Heart right ventricle (tissue), 16 donors: ENCODE data around the gene CYREN. TPM values are rescaled to one million over a fixed set of nuclear protein-coding genes. Genes with fewer than 3 reads are reported as not detected.
"Not testable (repeated sequence)": the region's sequence is repeated elsewhere in the genome, so short reads cannot be mapped to it uniquely, and the experiment has no call there.

ENCODE experiments used
- ATAC-seq, 8 donors: fragments of 200-7000 bp; cut with Tn5 transposase; one replicate each; pipeline ENCODE4 v1.9.1; 2020; ENCODE audit warnings: mild to moderate bottlenecking in 8 of 8, moderate library complexity in 8 of 8, moderate number of reproducible peaks in 1 of 8
- DNase-seq, 2 donors: peaks; one replicate each; pipeline ENCODE4 v3.0.0-alpha.2; 2020
- H3K27ac ChIP-seq, 10 donors: fragments of 200-600 bp; sonication (generic) in 2 of 10; one replicate each; pipeline versions ENCODE4 v1.5.0 to v1.8.0; 2020 to 2022; ENCODE audit warnings: mild to moderate bottlenecking in 3 of 10
- H3K27me3 ChIP-seq, 7 donors: fragments of 200-600 bp; one replicate each; pipeline ENCODE4 v1.8.0; 2021 to 2022; ENCODE audit warnings: mild to moderate bottlenecking in 2 of 7
- H3K36me3 ChIP-seq, 9 donors: fragments of 200-600 bp; sonication (generic) in 1 of 9; one replicate each; pipeline versions ENCODE4 v1.5.0 to v1.8.0; 2020 to 2022; ENCODE audit warnings: mild to moderate bottlenecking in 2 of 9
- H3K4me1 ChIP-seq, 9 donors: fragments of 200-600 bp; sonication (generic) in 1 of 9; one replicate each; pipeline versions ENCODE4 v1.5.0 to v1.8.0; 2020 to 2022; ENCODE audit warnings: mild to moderate bottlenecking in 4 of 9
- H3K4me3 ChIP-seq, 10 donors: fragments of 200-600 bp; sonication (generic) in 2 of 10; one replicate each; pipeline versions ENCODE4 v1.5.0 to v1.8.0; 2020 to 2022; ENCODE audit warnings: mild to moderate bottlenecking in 7 of 10, moderate library complexity in 2 of 10
- H3K9me3 ChIP-seq, 11 donors: fragments of 200-600 bp in 10 of 11; sonication (generic) in 2 of 11; one replicate each; pipeline versions ENCODE4 v1.5.0 to v1.8.0; 2013 to 2022; ENCODE audit warnings: mild to moderate bottlenecking in 2 of 11, control low read depth in 1 of 11, moderate library complexity in 1 of 11
- WGBS, 2 donors: extraction: QIAGEN DNeasy Blood & Tissue Kit; methylation state at CpG; one replicate each; pipeline ENCODE4 v1.1.7; 2013; ENCODE audit warnings: inconsistent platforms in 1 of 2; 5-methylcytosine and 5-hydroxymethylcytosine counted together
- intact Hi-C, 10 donors: fragments of 100-400 bp; cut with DNase I; formaldehyde crosslinking; loops; one replicate each; pipeline versions ENCODE4 v1.11.1 to v1.14.2; 2022
- polyA plus RNA-seq, 2 donors: library from polyadenylated mRNA; stranded (reverse); fragments of 200-250 nt; gene quantifications; one replicate each; pipeline ENCODE4 v1.2.3, GENCODE V29; 2013
- total RNA-seq, 10 donors: library from RNA; stranded (reverse); fragmentation: NEBNext Ultra II Directional in 3 of 10; extraction: Animal tissue kit (Norgen Biotek cat#: 25700) in 3 of 10; gene quantifications; one replicate each; pipeline versions ENCODE4 v1.2.1 to v1.2.4, GENCODE V29; 2021 to 2023
- TF ChIP-seq, protein P1 (sequence below), 9 donors: fragments of 200-600 bp; sonication (generic) in 2 of 9; IDR thresholded peaks; one replicate each; pipeline versions ENCODE4 v1.5.0 to v1.8.0; 2021 to 2022; ENCODE audit warnings: antibody characterized with exemption in 9 of 9, mild to moderate bottlenecking in 5 of 9, moderate library complexity in 1 of 9
- donor health status: Arrhythmogenic right ventricular cardiomyopathy.
- donor health status: ischemic (EF 13 %, LVEDD 7.1; RV severe dilation, severe dysfunction).
- donor health status: healthy with polysubstance abuse.
- donor health status: DM: no; HTN: yes; CAD: no.
- donor health status: DM: no; HTN: no; CAD: no.
- donor health status: ischemic (EF 25% LVEDD 6.9; RV normal size, moderate dysfunction).
- donor health status: ischemic (EF 25% LVEDD 5.7; RV mildly dilated, moderate dysfunction).
- donor health status: healthy.
- donor health status: DM: yes; HTN: yes; CAD: no.
- donor health status: Ischemic cardiomyopathy.
- donor health status: ischemic (EF 35%, LVEDD 5.7; RV mildly dilated, moderate dysfunction).
- donor health status: nonischemic (EF 11% LVEDD 7.7; RV severe dilation, severe dysfunction).
- donor health status: DM: yes; HTN: yes; CAD: no.
- donor health status: PGD.
- donor health status: ischemic (EF 29% LVEDD 5.4; RV normal size, mild dysfunction).
- donor health status: nonischemic (EF 23%, LVEDD 6.1; RV moderate dilation, normal function).

The CYREN gene
- total and polyA plus RNA-seq, 12 donors, result 16.0 to 33.3 (median 22.6) TPM

- Histone ChIP-seq H3K4me3 (peak overlapping the region in 9 of 10 donors; percentile 71 to 98 (median 74)), H3K36me3 (peaks cover 0 to 31% (median 14%) of the 10 kb centered on the region in 9 donors), H3K4me1 (peaks cover 15 to 55% (median 41%) of the 10 kb centered on the region in 9 donors), H3K27ac (peak overlapping the region; percentile 90 to 99 (median 96))
- H3K9me3 ChIP-seq, ATAC-seq, H3K27me3 ChIP-seq: not testable (repeated sequence)
- peak in 1 of 2 donors; percentile 2 for DNase-seq
- TF ChIP-seq, protein P1, sequence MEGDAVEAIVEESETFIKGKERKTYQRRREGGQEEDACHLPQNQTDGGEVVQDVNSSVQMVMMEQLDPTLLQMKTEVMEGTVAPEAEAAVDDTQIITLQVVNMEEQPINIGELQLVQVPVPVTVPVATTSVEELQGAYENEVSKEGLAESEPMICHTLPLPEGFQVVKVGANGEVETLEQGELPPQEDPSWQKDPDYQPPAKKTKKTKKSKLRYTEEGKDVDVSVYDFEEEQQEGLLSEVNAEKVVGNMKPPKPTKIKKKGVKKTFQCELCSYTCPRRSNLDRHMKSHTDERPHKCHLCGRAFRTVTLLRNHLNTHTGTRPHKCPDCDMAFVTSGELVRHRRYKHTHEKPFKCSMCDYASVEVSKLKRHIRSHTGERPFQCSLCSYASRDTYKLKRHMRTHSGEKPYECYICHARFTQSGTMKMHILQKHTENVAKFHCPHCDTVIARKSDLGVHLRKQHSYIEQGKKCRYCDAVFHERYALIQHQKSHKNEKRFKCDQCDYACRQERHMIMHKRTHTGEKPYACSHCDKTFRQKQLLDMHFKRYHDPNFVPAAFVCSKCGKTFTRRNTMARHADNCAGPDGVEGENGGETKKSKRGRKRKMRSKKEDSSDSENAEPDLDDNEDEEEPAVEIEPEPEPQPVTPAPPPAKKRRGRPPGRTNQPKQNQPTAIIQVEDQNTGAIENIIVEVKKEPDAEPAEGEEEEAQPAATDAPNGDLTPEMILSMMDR (IDR thresholded peaks at IDR 0.05), result peak in 1 of 9 donors; percentile 25
- WGBS, 2 donors, result 18 to 21% methylated on average over 12 of the region's 12 CpGs
- intact Hi-C loops, result loop anchor here in 7 of 10 donors (1.0 to 10.0 kb wide), 8 partner anchors 22 to 484 kb away; partner anchors contain the start of genes AGBL3 (in 5 of the 7), TMEM140 (in 1 of the 7) and WDR91 (in 1 of the 7)
Measured at GRCh38 chr7:135170998-135171481, 533 bp upstream of the CYREN start.

GRCh38 chr7:135169964-135170273, 588 bp downstream of the CYREN start:
- DNase-seq, result no peak
- peak overlapping the region; percentile 90 to 99 (median 96) for H3K27ac ChIP-seq
- intact Hi-C loops, result loop anchor here in 9 of 10 donors (1.0 to 10.0 kb wide), 11 partner anchors 21 to 485 kb away; partner anchors contain the start of genes AGBL3 (in 7 of the 9), TMEM140 (in 1 of the 9) and WDR91 (in 1 of the 9)
- H3K4me3 ChIP-seq, result peak overlapping the region; percentile 71 to 98 (median 74)
- peaks cover 0 to 40% (median 18%) of the 10 kb centered on the region in 9 donors for H3K36me3 ChIP-seq
- TF ChIP-seq, protein P1 (IDR thresholded peaks at IDR 0.05), result no peak
- peak in 2 of 8 donors; percentile 33 to 35 for ATAC-seq
- peaks cover 19 to 66% (median 52%) of the 10 kb centered on the region in 9 donors for H3K4me1 ChIP-seq
- WGBS, 2 donors, result 3 to 4% methylated on average over 17 of the region's 17 CpGs
- no peaks in the 10 kb centered on the region for H3K9me3 ChIP-seq
- H3K27me3 ChIP-seq, result no peaks in the 10 kb centered on the region

DNA sequence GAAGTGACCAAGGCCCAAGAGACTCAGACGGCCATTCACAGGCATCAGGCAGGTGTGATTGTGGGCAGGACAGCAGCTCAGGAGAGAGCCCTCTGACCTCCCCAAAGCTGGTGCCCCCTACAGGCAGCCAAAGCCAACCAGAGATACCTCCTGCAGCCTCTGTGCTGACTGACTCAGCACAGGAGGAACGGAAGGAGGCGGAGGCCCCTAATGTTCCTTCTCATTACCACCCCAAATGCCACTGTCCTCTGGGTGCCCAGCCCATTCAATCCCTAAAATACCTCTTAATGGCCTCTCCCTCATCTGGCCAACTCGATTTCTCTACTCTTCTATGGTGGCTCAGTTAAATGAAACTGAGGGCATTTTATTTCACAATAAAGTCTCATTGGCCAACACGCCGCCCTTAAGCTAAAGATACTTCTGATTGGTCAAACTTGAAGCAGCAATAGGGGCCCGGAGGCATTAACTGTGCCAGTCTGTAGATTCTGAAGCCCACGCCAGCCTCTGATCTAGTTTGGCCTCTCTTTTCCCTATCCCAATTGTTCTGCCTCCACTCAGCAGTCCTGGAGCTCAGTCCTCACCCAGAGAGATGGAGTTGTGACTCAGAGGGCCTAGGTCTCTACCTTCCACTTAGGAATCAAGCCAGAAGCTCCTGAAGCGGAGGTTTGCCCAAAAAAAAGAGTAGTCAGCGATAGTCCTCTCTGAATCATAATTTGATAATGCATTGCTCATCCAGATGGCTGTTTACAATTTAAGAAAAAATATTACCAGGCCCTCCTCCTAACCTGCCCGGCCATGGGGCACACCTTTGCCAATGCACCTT, 1.2 kb downstream of the CYREN start:
- no peak for ATAC-seq
- 68 to 69% methylated on average over 11 of the region's 11 CpGs for WGBS, 2 donors
- Histone ChIP-seq H3K9me3 (no peaks in the 10 kb centered on the region), H3K27ac (peak overlapping the region; percentile 90 to 99 (median 96)), H3K4me1 (peaks cover 20 to 72% (median 58%) of the 10 kb centered on the region in 9 donors), H3K4me3 (peak overlapping the region; percentile 71 to 98 (median 74)), H3K36me3 (peaks cover 0 to 46% (median 20%) of the 10 kb centered on the region in 9 donors), H3K27me3 (no peaks in the 10 kb centered on the region)
- peak in 1 of 2 donors; percentile 30 for DNase-seq
- intact Hi-C loops, result loop anchor here in 5 of 10 donors (2.0 to 10.0 kb wide), 5 partner anchors 175 to 485 kb away; partner anchors contain the start of gene AGBL3 (in 2 of the 5)
- TF ChIP-seq, protein P1 (IDR thresholded peaks at IDR 0.05), result peak in 7 of 9 donors; percentile 16 to 58 (median 31)

GRCh38 chr7:135168489-135169140, 1.9 kb downstream of the CYREN start:
- Histone ChIP-seq H3K4me1 (peaks cover 20 to 78% (median 65%) of the 10 kb centered on the region in 9 donors), H3K27ac (peak overlapping the region in 5 of 10 donors; percentile 90 to 99 (median 97)), H3K4me3 (peak overlapping the region in 1 of 10 donors; percentile 74), H3K27me3 (no peaks in the 10 kb centered on the region), H3K36me3 (peaks cover 0 to 52% (median 24%) of the 10 kb centered on the region in 9 donors), H3K9me3 (no peaks in the 10 kb centered on the region)
- DNase-seq (no peak), ATAC-seq (no peak)
- intact Hi-C loops, result loop anchor here in 5 of 10 donors (2.0 to 10.0 kb wide), 5 partner anchors 174 to 484 kb away; partner anchors contain the start of gene AGBL3 (in 2 of the 5)
- TF ChIP-seq, protein P1 (IDR thresholded peaks at IDR 0.05), result no peak
- WGBS, 2 donors, result 89 to 92% methylated on average over 13 of the region's 13 CpGs
